Adipose tissue (tissue), 3 donors: ENCODE measurements around the gene MANBA. TPM values are rescaled to one million over a fixed set of nuclear protein-coding genes. Genes with fewer than 3 reads are reported as not detected.

ENCODE experiments used
- H3K27ac ChIP-seq: one replicate; pipeline ENCODE4 v1.5.1; 2013; ENCODE audit warnings: low read depth, low read length
- WGBS, 3 donors: extraction: QIAGEN DNeasy Blood & Tissue Kit; methylation state at CpG; one replicate each; pipeline ENCODE4 v1.1.7; 2013; 5-methylcytosine and 5-hydroxymethylcytosine counted together
- polyA plus RNA-seq, 3 donors: library from polyadenylated mRNA; stranded (reverse); fragments of 200-250 nt; gene quantifications; one replicate each; pipeline ENCODE4 v1.2.3, GENCODE V29; 2013
- donor health status: healthy with polysubstance abuse.
- donor health status: Bipolar disorder and iron deficiency.
- donor health status: healthy.

The MANBA gene
- polyA plus RNA-seq, 3 donors: 9.0 to 12.4 (median 9.2) TPM

GRCh38 chr4:102612210-102612609 is 148.6 kb downstream of the MANBA start:
- WGBS, 3 donors: 88 to 91% (median 89%) methylated on average over 2 of the region's 2 CpGs

GRCh38 chr4:102610476-102610875 is 150.3 kb downstream of the MANBA start:
- no peak overlapping the region for H3K27ac ChIP-seq
- WGBS, 3 donors: 83 to 91% (median 88%) methylated on average over 3 of the region's 3 CpGs

More at GRCh38 chr4:102612210-102612609, 148.6 kb downstream of the MANBA start:
- no peak overlapping the region for H3K27ac ChIP-seq

GRCh38 chr4:102610007-102610406 is 150.8 kb downstream of the MANBA start:
- H3K27ac ChIP-seq: no peak overlapping the region

GRCh38 chr4:102608190-102608589 is 152.6 kb downstream of the MANBA start:
- H3K27ac ChIP-seq: no peak overlapping the region
- WGBS, 3 donors: 89 to 97% (median 94%) methylated on average over 1 of the region's 1 CpG

GRCh38 chr4:102606846-102607450 is 153.8 kb downstream of the MANBA start:
- 63 to 94% (median 84%) methylated on average over 7 of the region's 7 CpGs for WGBS, 3 donors
- no peak overlapping the region for H3K27ac ChIP-seq

GRCh38 chr4:102606261-102606660 is 154.5 kb downstream of the MANBA start:
- WGBS, 3 donors: 73 to 88% (median 81%) methylated on average over 3 of the region's 3 CpGs
- no peak overlapping the region for H3K27ac ChIP-seq

GRCh38 chr4:102604222-102604940 is 156.4 kb downstream of the MANBA start:
- no peak overlapping the region for H3K27ac ChIP-seq
- 69 to 73% (median 72%) methylated on average over 2 of the region's 2 CpGs for WGBS, 3 donors

- 81 to 88% (median 87%) methylated on average over 8 of the region's 8 CpGs for WGBS, 3 donors
- H3K27ac ChIP-seq: no peak overlapping the region
These were observed 159.1 kb downstream of the MANBA start for GRCh38 chr4:102601586-102602227.

GRCh38 chr4:102600689-102601088 is 160.1 kb downstream of the MANBA start:
- H3K27ac ChIP-seq: no peak overlapping the region

- WGBS, 3 donors: 84 to 94% (median 88%) methylated on average over 3 of the region's 3 CpGs
These were observed 160.9 kb downstream of the MANBA start for GRCh38 chr4:102599886-102600285.

GRCh38 chr4:102599455-102599854 is 161.3 kb downstream of the MANBA start:
- H3K27ac ChIP-seq: no peak overlapping the region
- WGBS, 3 donors: 81 to 92% (median 85%) methylated on average over 4 of the region's 4 CpGs

More at GRCh38 chr4:102599886-102600285, 160.9 kb downstream of the MANBA start:
- no peak overlapping the region for H3K27ac ChIP-seq

- 88 to 91% (median 88%) methylated on average over 6 of the region's 6 CpGs for whole genome bisulfite sequencing, 3 donors
- H3K27ac ChIP-seq: no peak overlapping the region
These were observed 161.9 kb downstream of the MANBA start for GRCh38 chr4:102598762-102599374.

GRCh38 chr4:102598086-102598761 is 162.5 kb downstream of the MANBA start:
- 91 to 96% (median 95%) methylated on average over 1 of the region's 1 CpG for WGBS, 3 donors
- no peak overlapping the region for H3K27ac ChIP-seq

- H3K27ac ChIP-seq: no peak overlapping the region
- WGBS, 3 donors: 89 to 95% (median 93%) methylated on average over 4 of the region's 4 CpGs
These were observed 164.2 kb downstream of the MANBA start for GRCh38 chr4:102596532-102596931.

GRCh38 chr4:102594000-102594399 is 166.8 kb downstream of the MANBA start:
- H3K27ac ChIP-seq: no peak overlapping the region
- WGBS, 3 donors: 48 to 76% (median 59%) methylated on average over 2 of the region's 2 CpGs

- H3K27ac ChIP-seq: no peak overlapping the region
- WGBS, 3 donors: 87 to 95% (median 88%) methylated on average over 7 of the region's 7 CpGs
These were observed 167.6 kb downstream of the MANBA start for GRCh38 chr4:102593147-102593546.

GRCh38 chr4:102592256-102592655 is 168.5 kb downstream of the MANBA start:
- no peak overlapping the region for H3K27ac ChIP-seq

- H3K27ac ChIP-seq: no peak overlapping the region
- WGBS, 3 donors: 58 to 93% (median 59%) methylated on average over 3 of the region's 3 CpGs
These were observed 171.0 kb downstream of the MANBA start for GRCh38 chr4:102589743-102590142.

- no peak overlapping the region for H3K27ac ChIP-seq
These were observed 174.1 kb downstream of the MANBA start for GRCh38 chr4:102586644-102587021.

More at GRCh38 chr4:102586644-102587021, 174.1 kb downstream of the MANBA start:
- WGBS, 3 donors: 77 to 84% (median 82%) methylated on average over 4 of the region's 4 CpGs
